GM12878 (cell line): ENCODE results near the gene HMX3. TPM values are rescaled to one million over a fixed set of nuclear protein-coding genes. Genes with fewer than 3 reads are reported as not detected.

Source experiments
- ATAC-seq: fragments of 200-7000 bp; cut with Tn5 transposase; 3 replicates; pipeline ENCODE4 v1.9.1; 2020; ENCODE audit warnings: mild to moderate bottlenecking, moderate library complexity
- BruUV-seq: library from RNA; stranded (reverse); fragments of 400-500 nt; replicated peaks from 2 replicates; lab custom pipeline; 2021; lab: Mats Ljungman, UMichigan
- CTCF ChIA-PET: fragments of 300-600 bp; sonication (Branson Sonifier 250); formaldehyde crosslinking; extraction: SDS; loops from one replicate; lab custom pipeline; 2021; ENCODE audit warnings: inconsistent platforms; lab: Yijun Ruan, JAX
- POLR2A ChIA-PET: fragments of 350-600 bp; formaldehyde crosslinking; extraction: SDS; loops from one replicate; lab custom pipeline; 2021; ENCODE audit warnings: inconsistent platforms; lab: Charles Lee
- RAD21 ChIA-PET: fragments of 300-600 bp; sonication (Branson Sonifier 250); formaldehyde crosslinking; loops from one replicate; lab custom pipeline; 2023; ENCODE audit warnings: antibody characterized with exemption; ENCODE audit not compliant: unreplicated experiment; lab: Charles Lee
- SMC1A ChIA-PET: fragments of 300-600 bp; sonication (Branson Sonifier 250); formaldehyde crosslinking; loops from one replicate; lab custom pipeline; 2023; ENCODE audit not compliant: unreplicated experiment, uncharacterized antibody; lab: Charles Lee
- DNase-seq: peaks from one replicate; pipeline ENCODE4 v3.0.0-alpha.2; 2011; ENCODE audit warnings: low read depth, low spot score
- FAIRE-seq: peaks from 3 replicates; lab custom pipeline; 2011; peaks lifted over from hg19 to GRCh38; lab: Jason Lieb, UNC
- H2AFZ ChIP-seq: 2 replicates; pipeline ENCODE4 v1.6.0; 2011; ENCODE audit warnings: low read depth, low read length, control low read depth; ENCODE audit not compliant: control insufficient read depth
- H3K27ac ChIP-seq: 2 replicates; pipeline ENCODE4 v1.5.1; 2011; ENCODE audit warnings: control low read depth; ENCODE audit not compliant: control insufficient read depth, insufficient read depth
- H3K27me3 ChIP-seq, 2 experiments: replicated peaks in 1 of 2; 2 replicates each; pipeline versions ENCODE4 v1.6.0 to v1.6.1; 2011; ENCODE audit warnings: low read length in 1 of 2; ENCODE audit not compliant: control insufficient read depth in 2 of 2, insufficient read depth in 2 of 2
- H3K36me3 ChIP-seq, 2 experiments: 2 replicates each; pipeline ENCODE4 v1.5.1; 2011; ENCODE audit warnings: low read length in 1 of 2; ENCODE audit not compliant: control insufficient read depth in 2 of 2, insufficient read depth in 2 of 2
- H3K4me1 ChIP-seq: 2 replicates; pipeline ENCODE4 v1.6.1; 2011; ENCODE audit warnings: mild to moderate bottlenecking, low read length, moderate library complexity, mixed read lengths; ENCODE audit not compliant: control insufficient read depth, insufficient read depth
- H3K4me2 ChIP-seq: 2 replicates; pipeline ENCODE4 v1.6.0; 2011; ENCODE audit warnings: control low read depth; ENCODE audit not compliant: control insufficient read depth, insufficient read depth
- H3K4me3 ChIP-seq: fragments of 200-600 bp; sonication (generic); 2 replicates; pipeline ENCODE4 v1.5.1; 2016
- H3K79me2 ChIP-seq: 2 replicates; pipeline ENCODE4 v1.6.0; 2011; ENCODE audit warnings: low read length; ENCODE audit not compliant: control insufficient read depth, insufficient read depth
- H3K9ac ChIP-seq: 2 replicates; pipeline ENCODE4 v1.8.0; 2011; ENCODE audit warnings: low read length, control low read depth, mixed read lengths; ENCODE audit not compliant: control insufficient read depth, insufficient read depth
- H3K9me3 ChIP-seq: replicated peaks from 3 replicates; pipeline ENCODE4 v1.5.1; 2011; ENCODE audit warnings: mild to moderate bottlenecking, low read length; ENCODE audit not compliant: control insufficient read depth, insufficient read depth
- H4K20me1 ChIP-seq: 2 replicates; pipeline ENCODE4 v1.6.0; 2011; ENCODE audit not compliant: control insufficient read depth, insufficient read depth
- BCL3 ChIP-seq: IDR thresholded peaks from 2 replicates; pipeline ENCODE4 v1.6.1; 2011; ENCODE audit warnings: borderline replicate concordance, low read depth, mild to moderate bottlenecking, moderate library complexity, low read length; ENCODE audit not compliant: insufficient read depth, poor library complexity, severe bottlenecking
- EP300 ChIP-seq, 2 experiments: fragments of 150-350 bp in 1 of 2; IDR thresholded peaks; 2 replicates each; pipeline ENCODE4 v1.6.1; 2011 to 2012; ENCODE audit warnings: low read depth in 2 of 2, low read length in 2 of 2, borderline replicate concordance in 1 of 2, improper control_type of control experiment in 1 of 2, inconsistent platforms in 1 of 2; ENCODE audit not compliant: control insufficient read depth in 1 of 2
- FOS ChIP-seq: IDR thresholded peaks from 3 replicates; pipeline ENCODE4 v1.6.1; 2011; ENCODE audit warnings: borderline replicate concordance; ENCODE audit not compliant: insufficient read length; ENCODE audit errors: extremely low read depth
- IKZF2 ChIP-seq, 2 experiments: fragments of 450-650 bp; IDR thresholded peaks; 2 replicates each; pipeline ENCODE4 v1.6.1; 2017; ENCODE audit warnings: mild to moderate bottlenecking in 2 of 2, moderate library complexity in 2 of 2
- MXI1 ChIP-seq: fragments of 150-350 bp; IDR thresholded peaks from 2 replicates; pipeline ENCODE4 v1.6.1; 2011; ENCODE audit warnings: low read depth, mild to moderate bottlenecking, inconsistent platforms, low read length, improper control_type of control experiment
- RBBP5 ChIP-seq: fragments of 200-600 bp; sonication (generic); conservative IDR thresholded peaks from 2 replicates; pipeline ENCODE4 v1.6.1; 2016
- STAT1 ChIP-seq: fragments of 450-650 bp; conservative IDR thresholded peaks from 2 replicates; pipeline ENCODE4 v1.6.1; 2014; ENCODE audit warnings: antibody characterized with exemption, mild to moderate bottlenecking
- ZNF592 ChIP-seq: fragments of 450-650 bp; IDR thresholded peaks from 2 replicates; pipeline ENCODE4 v1.6.1; 2017; ENCODE audit warnings: mild to moderate bottlenecking, moderate library complexity
- WGBS: methylation state at CpG from one replicate; pipeline ENCODE4 v1.1.6; 2016; ENCODE audit warnings: low lambda C conversion rate; ENCODE audit not compliant: insufficient replicate concordance, insufficient coverage; ENCODE audit errors: missing lambda C conversion rate; 5-methylcytosine and 5-hydroxymethylcytosine counted together
- in situ Hi-C: fragments of 300-500 bp; cut with MboI; formaldehyde crosslinking; loops from 9 replicates; pipeline ENCODE4 v1.14.3; 2018; ENCODE audit warnings: mixed read lengths
- intact Hi-C: fragments of 100-400 bp; cut with micrococcal nuclease; formaldehyde crosslinking; loops from one replicate; pipeline ENCODE4 v1.14.2; 2022; ENCODE audit not compliant: unreplicated experiment
- polyA plus RNA-seq, 11 experiments: library from polyadenylated mRNA; depleted of rRNA in 4 of 11; unstranded in 6 of 11; stranded (reverse) in 5 of 11; fragments of >200 nt; fragmentation: Nextera tagmentation in 4 of 11; fragmentation: Illumina TruSeq in 1 of 11; extraction: Ambion mirVana in 4 of 11; extraction: Trizol in 1 of 11; gene quantifications; 1 replicate in 1 of 11; 2 replicates in 10 of 11; pipeline versions ENCODE4 v1.2.1 to v1.2.3, GENCODE V29; 2011 to 2016; ENCODE audit warnings: inconsistent platforms in 2 of 11, missing spikeins in 2 of 11, low read depth in 1 of 11
- total RNA-seq, 4 experiments: library from RNA; depleted of rRNA in 3 of 4; stranded (reverse); fragments of >200 nt in 3 of 4; fragmentation: Illumina TruSeq in 1 of 4; extraction: Trizol in 1 of 4; gene quantifications; 2 replicates each; pipeline versions ENCODE4 v1.2.1 to v1.2.3, GENCODE V29; 2013 to 2021
- TF ChIP-seq, protein P1 (sequence below): fragments of 450-650 bp; IDR thresholded peaks from 2 replicates; pipeline ENCODE4 v1.6.1; 2017; ENCODE audit warnings: mild to moderate bottlenecking, low read depth, inconsistent platforms; ENCODE audit not compliant: poor library complexity, severe bottlenecking
- TF ChIP-seq, protein P2 (sequence below): fragments of 450-650 bp; formaldehyde crosslinking; IDR thresholded peaks from 2 replicates; pipeline ENCODE4 v1.5.0; 2022; ENCODE audit warnings: mild to moderate bottlenecking, missing genetic modification characterization

Gene HMX3
- total and polyA plus RNA-seq, 10 of the 15 experiments (the other 5 are each of a cell fraction or from before 2014, with no cell fraction given): 0.63 to 60.5 (median 15.3) TPM; not detected in 2

GRCh38 chr10:123146013-123146893, 10.5 kb downstream of the HMX3 start:
- peaks cover 1% of the 10 kb centered on the region; the same call in 2 of the 3 replicates for H3K9me3 ChIP-seq
- ATAC-seq (no peak), DNase-seq (no peak), FAIRE-seq (no peak)
- no peak overlapping the region for H3K9ac ChIP-seq
- peak overlapping the region; percentile 47; the same call in 1 of the 2 replicates for H3K4me2 ChIP-seq
- no TSS peak for BruUV-seq
- H3K79me2 ChIP-seq: peaks cover 27% of the 10 kb centered on the region
- H3K4me3 ChIP-seq: no peak overlapping the region
- SMC1A ChIA-PET: no interaction called here
- H3K36me3 ChIP-seq: no peaks in the 10 kb centered on the region
- H3K27ac ChIP-seq: no peak overlapping the region
- in situ Hi-C loops (no loop called here), intact Hi-C loops (no loop called here)
- CTCF ChIA-PET: no interaction called here
- POLR2A ChIA-PET: no interaction called here
- 30% methylated on average over 41 of the region's 59 CpGs for WGBS
- peaks cover 12% of the 10 kb centered on the region for H3K4me1 ChIP-seq
- no peaks in the 10 kb centered on the region for H4K20me1 ChIP-seq
- RAD21 ChIA-PET: interaction anchor here (0.8 kb wide), 1 partner anchor 255 kb away, joined by 3 read pairs; no protein-coding TSS in a partner anchor
- no peak overlapping the region for H2AFZ ChIP-seq
- H3K27me3 ChIP-seq: peaks cover 32 to 39% of the 10 kb centered on the region in 2 experiments
- TF ChIP-seq BCL3 (no peak), STAT1 (no peak), EP300 (IDR thresholded peaks at IDR 0.05; ENCODE audit: borderline replicate concordance in 1 of 2, control insufficient read depth in 1 of 2, low read depth in 2 of 2, low read length in 2 of 2) (no peak), ZNF592 (no peak), IKZF2 (IDR thresholded peaks at IDR 0.05) (no peak), MXI1 (no peak), FOS (no peak), RBBP5 (no peak)
- TF ChIP-seq, protein P1, sequence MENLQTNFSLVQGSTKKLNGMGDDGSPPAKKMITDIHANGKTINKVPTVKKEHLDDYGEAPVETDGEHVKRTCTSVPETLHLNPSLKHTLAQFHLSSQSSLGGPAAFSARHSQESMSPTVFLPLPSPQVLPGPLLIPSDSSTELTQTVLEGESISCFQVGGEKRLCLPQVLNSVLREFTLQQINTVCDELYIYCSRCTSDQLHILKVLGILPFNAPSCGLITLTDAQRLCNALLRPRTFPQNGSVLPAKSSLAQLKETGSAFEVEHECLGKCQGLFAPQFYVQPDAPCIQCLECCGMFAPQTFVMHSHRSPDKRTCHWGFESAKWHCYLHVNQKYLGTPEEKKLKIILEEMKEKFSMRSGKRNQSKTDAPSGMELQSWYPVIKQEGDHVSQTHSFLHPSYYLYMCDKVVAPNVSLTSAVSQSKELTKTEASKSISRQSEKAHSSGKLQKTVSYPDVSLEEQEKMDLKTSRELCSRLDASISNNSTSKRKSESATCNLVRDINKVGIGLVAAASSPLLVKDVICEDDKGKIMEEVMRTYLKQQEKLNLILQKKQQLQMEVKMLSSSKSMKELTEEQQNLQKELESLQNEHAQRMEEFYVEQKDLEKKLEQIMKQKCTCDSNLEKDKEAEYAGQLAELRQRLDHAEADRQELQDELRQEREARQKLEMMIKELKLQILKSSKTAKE: no peak
- TF ChIP-seq, protein P2, sequence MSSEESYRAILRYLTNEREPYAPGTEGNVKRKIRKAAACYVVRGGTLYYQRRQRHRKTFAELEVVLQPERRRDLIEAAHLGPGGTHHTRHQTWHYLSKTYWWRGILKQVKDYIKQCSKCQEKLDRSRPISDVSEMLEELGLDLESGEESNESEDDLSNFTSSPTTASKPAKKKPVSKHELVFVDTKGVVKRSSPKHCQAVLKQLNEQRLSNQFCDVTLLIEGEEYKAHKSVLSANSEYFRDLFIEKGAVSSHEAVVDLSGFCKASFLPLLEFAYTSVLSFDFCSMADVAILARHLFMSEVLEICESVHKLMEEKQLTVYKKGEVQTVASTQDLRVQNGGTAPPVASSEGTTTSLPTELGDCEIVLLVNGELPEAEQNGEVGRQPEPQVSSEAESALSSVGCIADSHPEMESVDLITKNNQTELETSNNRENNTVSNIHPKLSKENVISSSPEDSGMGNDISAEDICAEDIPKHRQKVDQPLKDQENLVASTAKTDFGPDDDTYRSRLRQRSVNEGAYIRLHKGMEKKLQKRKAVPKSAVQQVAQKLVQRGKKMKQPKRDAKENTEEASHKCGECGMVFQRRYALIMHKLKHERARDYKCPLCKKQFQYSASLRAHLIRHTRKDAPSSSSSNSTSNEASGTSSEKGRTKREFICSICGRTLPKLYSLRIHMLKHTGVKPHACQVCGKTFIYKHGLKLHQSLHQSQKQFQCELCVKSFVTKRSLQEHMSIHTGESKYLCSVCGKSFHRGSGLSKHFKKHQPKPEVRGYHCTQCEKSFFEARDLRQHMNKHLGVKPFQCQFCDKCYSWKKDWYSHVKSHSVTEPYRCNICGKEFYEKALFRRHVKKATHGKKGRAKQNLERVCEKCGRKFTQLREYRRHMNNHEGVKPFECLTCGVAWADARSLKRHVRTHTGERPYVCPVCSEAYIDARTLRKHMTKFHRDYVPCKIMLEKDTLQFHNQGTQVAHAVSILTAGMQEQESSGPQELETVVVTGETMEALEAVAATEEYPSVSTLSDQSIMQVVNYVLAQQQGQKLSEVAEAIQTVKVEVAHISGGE (CRISPR knock-in tag): no peak
